Measurements from ENCODE around the gene RBMX.

Gene RBMX

DNA sequence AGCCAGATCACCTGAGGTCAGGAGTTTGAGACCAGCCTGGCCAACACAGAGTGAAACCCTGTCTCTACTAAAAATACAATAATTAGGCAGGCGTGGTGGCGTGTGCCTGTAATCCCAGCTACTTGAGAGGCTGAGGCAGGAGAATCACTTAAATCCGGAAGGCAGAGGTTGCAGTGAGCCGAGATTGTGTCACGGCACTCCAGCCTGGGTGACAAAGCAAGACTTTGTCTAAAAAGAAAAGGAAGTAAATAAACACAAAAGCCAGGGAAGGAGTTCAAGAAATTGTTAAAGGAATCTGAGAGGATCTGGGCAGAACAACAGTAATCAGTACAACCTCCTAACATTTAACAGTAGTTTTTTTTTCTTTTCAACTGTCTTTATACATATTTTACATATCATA lies 51.1 kb downstream of the RBMX start:
- no peak for DNase-seq (ENCODE audit: low read depth in 2 of 2)
- no peak overlapping the region for H3K4me3 ChIP-seq (replicated peaks in 1 of 2; ENCODE audit: low read depth in 2 of 2, low read length in 2 of 2)
- TF ChIP-seq CTCF (IDR thresholded peaks at IDR 0.05; ENCODE audit: low read depth, low read length): no peak

- H3K4me3 ChIP-seq (replicated peaks in 1 of 2; ENCODE audit: low read depth in 2 of 2, low read length in 2 of 2): no peak overlapping the region
- no peak for DNase-seq (ENCODE audit: low read depth in 2 of 2)
- TF ChIP-seq CTCF (IDR thresholded peaks at IDR 0.05; ENCODE audit: low read depth, low read length): no peak
These were observed 51.7 kb downstream of the RBMX start for GRCh38 chrX:136828830-136829229.

GRCh38 chrX:136827026-136827425 lies 53.5 kb downstream of the RBMX start:
- peak in 1 of 2 donors; percentile 10 for DNase-seq (ENCODE audit: low read depth in 2 of 2)
- no peak for TF ChIP-seq CTCF (IDR thresholded peaks at IDR 0.05; ENCODE audit: low read depth, low read length)
- H3K4me3 ChIP-seq (replicated peaks in 1 of 2; ENCODE audit: low read depth in 2 of 2, low read length in 2 of 2): no peak overlapping the region

DNA sequence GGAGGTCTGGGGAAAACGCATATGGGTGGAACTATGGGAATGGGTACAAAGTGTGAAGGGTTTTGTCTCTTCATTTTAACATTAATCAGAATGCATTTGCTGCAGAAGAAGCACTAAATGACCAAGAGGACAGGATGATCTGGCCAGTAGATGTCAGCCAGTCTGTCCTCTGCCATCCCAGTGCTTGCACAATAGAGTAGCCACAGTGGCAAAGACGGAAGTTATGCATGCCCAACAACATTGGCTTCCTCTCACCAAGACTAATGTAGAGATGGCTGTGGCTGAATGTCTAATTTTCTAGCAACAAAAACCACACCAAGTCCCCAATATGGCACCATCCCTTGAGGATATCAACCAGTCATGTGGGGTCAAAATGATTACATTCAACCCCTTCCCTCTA lies 54.8 kb downstream of the RBMX start:
- H3K4me3 ChIP-seq (replicated peaks in 1 of 2; ENCODE audit: low read depth in 2 of 2, low read length in 2 of 2): no peak overlapping the region
- no peak for DNase-seq (ENCODE audit: low read depth in 2 of 2)
- TF ChIP-seq CTCF (IDR thresholded peaks at IDR 0.05; ENCODE audit: low read depth, low read length): no peak

Data from cardiac fibroblast (primary cell).